CD4-positive, alpha-beta T cell treated with Interleukin-15 for 4 hours (primary cell): ENCODE data around the gene ASTN2.

Experiments
- DNase-seq: peaks from one replicate; pipeline ENCODE4 v3.0.0-alpha.2; 2020; ENCODE audit warnings: low spot score

ASTN2 gene

DNA sequence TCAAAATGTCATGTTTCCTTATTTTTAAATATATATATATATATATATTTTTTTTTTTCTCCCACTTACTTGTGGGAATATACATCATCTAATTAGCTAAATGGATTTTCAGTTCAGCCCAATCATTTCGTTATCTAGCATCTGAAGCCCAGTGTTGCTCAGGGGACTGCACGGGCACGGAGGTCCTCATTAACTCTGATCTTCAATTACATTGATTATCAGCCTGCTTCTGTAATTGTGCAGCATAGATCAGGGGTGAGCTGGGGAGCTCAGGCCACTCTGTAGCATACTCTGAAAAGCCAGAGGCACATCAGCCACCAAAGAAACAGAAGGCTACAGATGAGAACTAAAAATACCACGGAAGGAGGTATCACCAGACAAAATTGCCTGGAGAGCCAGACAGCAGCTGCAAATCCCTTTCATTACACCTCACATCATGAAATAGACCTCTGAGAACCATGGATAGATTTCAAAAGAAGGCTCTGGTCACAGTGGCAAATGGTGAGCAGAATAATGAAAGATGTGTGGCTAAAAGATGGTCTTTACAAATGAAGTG lies 401.3 kb downstream of the ASTN2 start:
- DNase-seq = no peak

DNA sequence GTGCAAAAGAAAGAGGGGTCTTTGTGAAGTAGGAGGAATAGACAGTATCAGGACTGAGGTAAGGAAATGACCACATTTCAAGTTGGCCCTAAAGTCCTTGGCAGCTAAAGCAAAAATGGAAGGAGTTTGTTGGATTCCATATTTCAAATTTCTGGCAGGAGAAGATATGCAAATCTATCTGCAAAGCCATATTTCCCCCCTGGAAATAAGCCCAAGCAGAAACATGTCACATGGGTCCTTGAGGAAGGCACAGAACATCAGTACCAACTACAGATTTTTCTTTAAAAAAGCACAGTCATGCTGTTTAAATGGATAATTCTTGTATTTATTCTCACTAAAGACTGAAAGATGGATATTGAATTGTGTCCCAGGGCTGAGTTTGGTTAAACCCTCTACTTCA lies 404.8 kb downstream of the ASTN2 start:
- DNase-seq = no peak

DNA sequence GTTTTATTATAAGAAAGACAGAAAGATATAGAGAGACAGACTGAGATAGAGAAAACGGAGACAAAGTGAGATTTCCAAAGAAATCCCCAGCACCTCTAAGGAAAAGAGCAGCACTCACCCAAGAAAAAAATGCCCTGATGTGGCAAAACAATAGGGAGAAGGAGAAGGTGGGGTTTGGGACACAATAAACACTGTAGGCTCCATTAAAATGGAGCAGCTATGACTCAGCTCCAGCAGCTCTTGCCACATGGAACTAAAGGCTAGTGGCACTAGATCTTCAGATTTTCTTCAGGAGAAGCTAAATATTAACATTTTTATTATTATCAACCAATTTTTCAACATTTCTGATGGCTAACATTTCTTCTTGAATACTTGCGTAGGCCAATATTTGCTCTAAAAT lies 406.0 kb downstream of the ASTN2 start:
- no peak for DNase-seq

DNA sequence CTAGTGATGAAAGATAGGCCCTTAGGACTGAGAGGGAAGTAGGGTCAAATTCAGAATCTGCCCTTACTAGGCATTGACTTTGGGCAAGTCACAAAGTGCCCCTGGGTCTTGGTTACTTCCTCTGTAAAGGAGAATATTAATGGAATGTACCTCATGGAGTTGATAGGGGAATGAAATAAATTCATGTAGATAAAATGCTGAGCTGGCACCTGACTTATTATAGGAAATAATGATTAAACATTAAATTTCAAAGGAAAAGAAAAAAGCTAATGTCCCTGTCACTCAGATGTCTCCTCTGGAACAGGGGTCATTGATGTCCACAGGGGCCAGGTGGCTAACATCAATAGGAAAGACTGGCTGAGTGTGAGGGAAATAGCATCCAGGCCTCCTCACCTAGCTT lies 406.4 kb downstream of the ASTN2 start:
- no peak for DNase-seq

DNA sequence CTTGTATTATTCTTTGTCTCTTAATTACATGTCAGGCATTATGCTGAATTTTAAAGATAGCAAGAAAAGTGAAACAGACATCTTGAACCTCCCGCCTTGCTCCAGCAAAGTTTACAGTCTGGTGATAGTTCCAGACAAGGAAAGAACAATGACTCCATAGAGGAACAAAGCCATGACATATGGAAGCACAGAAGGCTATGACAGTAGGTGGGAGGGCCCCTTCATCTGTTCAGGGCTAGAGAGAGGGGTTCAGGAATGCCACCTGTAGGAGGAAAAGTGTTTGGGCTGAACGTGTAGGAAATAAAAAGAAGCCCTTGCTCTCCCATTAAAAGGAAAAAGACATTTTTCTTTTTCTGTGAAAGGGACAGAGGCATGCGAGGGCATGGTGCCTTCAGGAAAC lies 412.2 kb downstream of the ASTN2 start:
- DNase-seq = no peak

DNA sequence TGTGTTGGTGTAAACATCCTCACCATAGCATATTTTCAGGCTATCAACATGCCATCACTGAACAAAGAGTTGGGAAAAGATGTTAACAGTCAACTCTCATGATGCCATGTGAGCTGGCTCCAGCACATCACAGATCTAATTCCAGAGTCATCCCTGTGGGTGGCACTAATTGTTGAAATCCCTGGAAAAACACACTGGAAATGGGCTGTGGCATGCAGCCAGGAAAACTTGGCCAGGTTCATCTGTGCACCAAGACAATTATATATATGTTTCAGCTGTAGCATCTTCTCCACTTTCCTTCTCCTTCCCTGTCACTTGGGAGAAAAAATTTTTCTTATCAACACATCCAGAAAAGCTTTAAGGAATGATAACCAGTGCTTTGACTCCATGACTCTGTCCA lies 414.0 kb downstream of the ASTN2 start:
- DNase-seq = no peak

DNA sequence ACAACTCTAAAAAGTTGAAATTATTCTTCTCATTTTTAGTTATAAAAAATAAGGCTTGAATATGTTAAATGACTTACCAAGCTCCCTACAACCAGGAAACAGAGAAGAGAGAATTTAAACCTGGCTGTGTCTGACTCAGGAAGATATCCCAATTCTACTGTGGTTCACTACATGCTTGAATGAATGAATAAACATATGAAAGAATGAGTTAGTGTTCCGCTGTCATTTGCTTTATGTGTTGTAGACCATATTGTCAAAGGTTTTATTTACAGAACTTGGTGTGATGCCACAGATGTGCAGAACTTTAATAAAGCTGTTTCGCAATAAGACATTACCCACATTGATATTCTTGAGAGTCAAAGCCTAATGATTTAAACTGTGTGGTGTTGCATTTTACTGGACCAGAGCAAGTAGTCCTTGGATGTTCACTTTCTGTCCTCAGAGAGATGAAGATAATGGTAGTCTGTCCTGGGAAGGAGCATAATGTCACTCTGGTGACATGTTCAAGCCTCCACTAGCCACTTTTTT lies 414.6 kb downstream of the ASTN2 start:
- no peak for DNase-seq

DNA sequence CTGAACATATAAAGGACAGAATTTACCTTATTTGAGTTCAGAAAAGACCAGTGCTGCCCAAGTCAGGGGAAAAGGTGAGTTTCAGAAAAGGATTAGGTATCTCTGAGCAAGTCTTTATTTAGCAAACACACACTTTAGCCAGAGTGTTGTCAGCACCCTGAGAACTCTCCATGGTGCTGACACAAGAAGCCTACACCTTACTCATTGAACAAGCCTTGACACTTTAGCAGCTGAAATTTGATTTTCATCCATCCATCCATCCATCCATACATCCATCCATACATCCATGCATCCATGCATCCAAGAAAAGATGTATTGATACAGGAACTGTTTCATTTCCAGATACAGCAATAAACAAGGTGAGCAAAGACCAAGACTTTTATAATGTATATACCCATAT lies 416.6 kb downstream of the ASTN2 start:
- no peak for DNase-seq

DNA sequence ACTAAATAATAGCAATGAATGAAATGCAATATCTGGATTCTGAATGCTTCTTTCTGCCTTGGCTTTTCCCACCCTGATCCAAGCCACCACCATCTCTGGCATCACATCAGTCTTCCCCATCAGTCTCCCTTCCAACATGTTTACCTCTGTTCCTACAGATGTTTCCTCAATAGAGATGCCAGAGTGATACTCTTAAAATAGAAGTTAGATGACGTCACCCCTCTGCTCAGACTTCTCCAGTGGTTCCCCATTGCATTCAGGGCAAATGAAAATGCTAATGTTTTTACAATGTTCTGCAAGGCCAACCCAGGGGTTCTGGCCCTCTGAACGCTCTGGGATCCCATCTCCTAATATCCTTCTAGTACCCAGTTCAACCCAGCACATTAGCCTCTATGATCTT lies 422.0 kb downstream of the ASTN2 start:
- DNase-seq = no peak

DNA sequence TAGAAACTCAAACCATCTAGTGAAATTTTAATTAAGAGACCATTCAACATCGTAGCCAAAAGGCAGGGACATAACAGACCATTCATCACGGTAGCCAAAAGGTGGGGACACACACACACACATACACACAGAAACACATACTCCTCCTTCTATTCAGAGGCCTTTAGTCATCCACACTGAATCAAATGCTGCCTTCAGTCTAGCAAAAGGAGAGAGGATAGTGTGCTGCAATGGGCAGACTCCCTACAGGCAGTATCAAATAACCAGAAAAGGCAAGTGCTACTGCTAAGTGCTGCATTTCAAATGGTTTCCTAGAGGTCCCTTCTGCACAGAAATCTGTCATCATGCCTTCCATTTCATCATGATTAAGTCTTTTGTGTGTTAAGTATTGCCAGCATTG lies 423.8 kb downstream of the ASTN2 start:
- DNase-seq = no peak

DNA sequence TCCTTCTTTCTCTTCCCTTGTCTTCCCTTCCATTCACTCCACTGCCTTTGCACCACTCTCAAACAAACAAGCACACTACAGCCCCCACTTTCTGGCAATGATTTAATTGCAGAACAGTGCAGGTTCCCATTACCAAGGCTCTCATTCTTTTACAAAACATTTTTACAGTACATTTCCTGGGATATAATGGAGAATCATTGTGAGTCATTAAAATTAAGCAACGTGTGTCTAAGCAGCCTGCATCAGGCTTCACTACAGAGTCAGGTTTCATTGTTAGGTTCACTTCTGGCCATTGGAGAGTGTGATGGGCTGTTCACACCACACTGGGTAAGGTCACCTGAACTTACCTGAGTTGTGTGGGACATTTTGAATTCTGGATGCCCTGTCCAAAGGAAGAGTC lies 424.3 kb downstream of the ASTN2 start:
- no peak for DNase-seq

DNA sequence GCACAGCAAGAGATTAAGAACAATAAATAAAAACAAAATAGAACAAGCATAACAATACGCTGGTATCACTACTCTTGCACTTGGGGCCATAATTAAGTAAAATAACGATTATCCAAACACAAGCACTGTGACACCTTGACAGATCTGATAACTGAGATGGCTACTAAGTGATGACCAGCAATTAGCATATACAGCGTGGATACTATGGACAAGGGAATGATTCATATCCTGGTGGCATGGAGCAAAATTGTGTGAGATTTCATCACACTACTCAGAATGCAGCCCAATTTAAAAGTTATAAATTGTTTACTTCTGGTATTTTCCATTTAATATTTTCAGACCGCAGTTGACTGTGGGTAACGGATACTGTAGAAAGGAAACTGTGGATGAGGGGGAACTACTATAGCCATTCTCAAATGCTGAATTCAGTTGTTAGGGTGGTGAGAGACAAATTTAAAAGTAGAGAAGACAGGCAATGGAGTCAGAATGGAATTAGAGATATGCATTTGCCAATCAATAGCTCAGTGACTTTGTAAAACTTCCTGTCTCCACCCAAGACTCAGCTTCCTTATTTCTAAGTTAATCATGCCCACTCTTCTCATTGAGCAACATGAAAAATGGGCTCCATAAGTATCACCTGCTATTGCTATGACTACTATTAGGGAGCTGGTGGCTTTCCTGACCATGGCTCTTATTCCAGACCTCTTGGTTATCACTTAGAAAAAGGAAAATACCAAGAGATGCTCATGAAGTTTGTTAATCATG lies 427.0 kb downstream of the ASTN2 start:
- no peak for DNase-seq

DNA sequence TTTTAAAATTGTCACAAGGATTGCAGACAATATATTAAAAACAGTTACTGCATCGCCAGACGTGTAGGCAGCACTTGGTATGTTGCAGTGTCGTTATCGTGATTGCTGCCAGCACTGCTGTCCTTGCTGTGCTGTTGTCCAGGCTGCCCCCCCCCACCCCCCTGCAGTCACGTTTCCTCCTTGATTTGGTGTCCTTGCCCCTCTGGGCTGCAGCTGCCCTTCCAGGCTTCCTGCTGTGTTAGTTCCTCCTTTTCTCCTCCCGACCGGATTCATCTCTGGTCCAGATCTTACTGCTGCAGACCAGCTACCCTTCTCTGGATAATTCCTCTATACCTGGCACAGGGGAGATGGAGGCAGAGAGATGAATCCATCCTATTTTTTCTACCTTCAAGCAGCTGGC lies 428.8 kb downstream of the ASTN2 start:
- DNase-seq = no peak

DNA sequence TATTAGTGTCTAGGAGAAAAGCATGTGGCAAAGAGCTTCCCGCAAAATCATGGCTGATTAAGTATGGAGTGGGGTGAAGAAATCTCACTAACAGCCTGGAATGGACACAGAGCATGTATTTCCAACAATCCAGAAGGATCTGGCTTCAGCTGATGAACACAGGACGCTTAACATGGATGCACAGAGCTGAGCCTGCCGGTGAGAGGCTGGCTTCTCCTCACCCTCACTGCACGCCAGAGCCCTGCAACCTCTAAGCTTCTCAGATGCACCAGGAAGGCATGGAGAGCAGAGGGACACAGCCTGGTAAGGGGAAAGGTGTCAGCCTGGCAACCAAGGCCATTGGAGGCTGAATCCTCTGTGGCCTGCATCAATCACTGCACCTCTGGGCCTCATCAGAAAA lies 429.3 kb downstream of the ASTN2 start:
- no peak for DNase-seq

DNA sequence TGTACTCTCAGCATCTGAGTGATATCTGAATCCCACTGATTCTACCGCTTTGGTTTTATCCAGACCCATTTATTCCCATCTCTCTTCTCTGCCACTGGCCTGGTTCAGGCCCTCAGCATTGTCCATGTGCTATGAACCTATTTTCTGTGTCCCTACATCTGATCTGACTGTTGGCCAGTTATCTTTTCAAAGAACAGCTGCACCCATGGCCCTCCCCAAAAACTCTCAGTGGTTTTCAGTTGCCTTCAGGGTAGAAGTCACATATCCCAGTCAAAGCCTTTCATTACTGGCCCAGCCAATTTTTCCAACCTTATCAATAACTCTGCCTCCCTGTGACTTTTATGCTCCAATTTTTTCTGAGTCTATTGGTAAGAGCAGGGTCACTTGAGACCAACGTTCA lies 430.7 kb downstream of the ASTN2 start:
- no peak for DNase-seq

DNA sequence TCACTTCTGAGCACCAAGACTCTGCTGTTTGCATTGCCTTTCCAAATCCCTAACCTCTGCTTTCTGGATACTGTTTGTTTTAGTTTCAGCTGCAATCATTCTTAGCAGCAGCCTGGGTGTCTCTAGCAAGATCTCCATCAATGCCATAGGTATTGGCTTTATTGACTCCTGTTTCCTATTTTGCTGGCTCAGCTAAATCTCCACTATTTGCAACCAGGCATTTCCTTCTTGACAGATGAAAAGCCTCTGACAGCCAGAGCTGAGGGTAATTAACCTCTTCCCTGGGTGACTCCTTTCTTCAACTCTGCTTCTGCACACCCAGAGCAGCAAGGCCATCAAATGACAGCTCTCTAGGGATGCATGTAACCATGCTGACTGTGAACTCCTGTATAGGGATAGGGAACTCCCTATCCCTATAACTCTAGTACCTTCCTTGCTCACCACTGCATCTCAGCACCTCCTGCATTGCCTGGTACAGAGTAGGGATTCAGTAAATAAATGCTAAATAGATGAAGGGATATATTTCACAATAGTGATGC lies 434.2 kb downstream of the ASTN2 start:
- no peak for DNase-seq

DNA sequence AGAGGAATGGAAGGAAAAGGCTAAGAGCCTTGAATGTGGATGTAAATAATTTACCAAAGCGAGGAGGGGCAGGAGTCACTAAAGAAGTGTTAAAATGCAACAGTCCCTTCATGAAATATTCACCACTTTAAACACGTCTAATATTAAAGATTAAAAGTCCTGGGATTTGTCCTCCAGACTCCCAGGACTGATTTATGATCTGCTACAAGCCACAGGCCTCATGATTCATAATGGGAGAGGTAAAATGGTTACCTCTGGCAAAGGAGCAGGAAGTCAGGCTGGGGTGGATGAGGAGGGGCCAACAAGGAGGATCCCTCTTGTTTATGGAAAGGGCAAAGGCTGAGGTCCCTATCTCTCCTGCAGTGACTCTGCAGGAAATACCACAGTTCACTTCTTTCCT lies 435.4 kb downstream of the ASTN2 start:
- no peak for DNase-seq

DNA sequence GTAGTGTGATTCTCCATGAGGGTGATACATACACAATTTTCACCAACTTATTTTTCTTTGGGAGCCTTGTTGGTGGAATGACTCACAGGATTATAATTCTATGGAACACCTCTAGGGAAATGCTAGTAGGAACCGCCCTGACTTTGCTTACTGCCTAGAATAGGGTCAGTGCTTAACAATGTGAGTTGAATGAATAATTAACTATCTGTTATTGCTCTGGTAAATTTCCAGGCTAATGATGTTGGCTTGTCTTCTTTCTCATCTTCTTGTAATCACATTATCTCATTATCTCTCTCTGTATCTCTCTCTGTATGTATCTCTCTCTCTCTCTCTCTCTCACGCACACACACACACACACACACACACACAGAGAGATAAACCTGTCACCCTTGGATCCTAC lies 436.7 kb downstream of the ASTN2 start:
- no peak for DNase-seq

DNA sequence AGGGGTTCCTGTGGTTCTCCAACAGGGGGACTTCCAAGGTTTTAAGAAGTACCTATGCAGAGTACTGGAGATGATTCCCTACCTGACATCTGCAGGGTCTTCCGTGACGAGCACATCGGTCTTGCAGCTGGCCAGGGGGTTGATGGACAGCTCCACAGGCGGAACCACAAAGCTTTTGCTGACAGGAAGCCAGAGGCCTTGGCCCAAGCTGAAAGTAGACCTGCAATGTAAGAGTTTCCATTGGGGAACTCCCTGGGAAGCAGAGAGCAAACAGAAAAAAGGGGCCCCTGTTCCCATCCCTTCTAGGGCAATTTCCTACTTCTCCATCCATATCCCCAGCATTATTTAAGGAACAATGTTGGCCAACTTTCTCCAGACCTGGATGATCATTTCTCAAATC lies 439.7 kb downstream of the ASTN2 start:
- no peak for DNase-seq

DNA sequence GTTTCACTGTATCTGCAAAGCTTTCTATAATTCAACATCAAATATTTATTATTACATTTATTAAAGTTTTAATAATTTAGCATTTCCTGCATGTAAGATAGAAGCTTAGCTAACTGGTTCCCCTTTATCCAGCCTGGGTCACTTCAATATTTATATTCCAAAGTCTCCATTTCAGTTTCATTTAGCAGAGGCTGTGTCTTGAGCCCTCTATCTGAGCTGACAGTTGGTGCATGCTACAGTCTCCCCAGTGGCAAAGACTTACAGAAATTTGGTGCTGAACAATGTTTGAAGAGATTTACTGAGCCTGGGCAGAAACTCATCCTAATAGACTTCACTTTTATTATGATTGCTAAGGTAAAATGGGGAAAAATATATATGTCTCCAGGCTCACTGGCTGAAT lies 448.7 kb downstream of the ASTN2 start:
- no peak for DNase-seq

DNA sequence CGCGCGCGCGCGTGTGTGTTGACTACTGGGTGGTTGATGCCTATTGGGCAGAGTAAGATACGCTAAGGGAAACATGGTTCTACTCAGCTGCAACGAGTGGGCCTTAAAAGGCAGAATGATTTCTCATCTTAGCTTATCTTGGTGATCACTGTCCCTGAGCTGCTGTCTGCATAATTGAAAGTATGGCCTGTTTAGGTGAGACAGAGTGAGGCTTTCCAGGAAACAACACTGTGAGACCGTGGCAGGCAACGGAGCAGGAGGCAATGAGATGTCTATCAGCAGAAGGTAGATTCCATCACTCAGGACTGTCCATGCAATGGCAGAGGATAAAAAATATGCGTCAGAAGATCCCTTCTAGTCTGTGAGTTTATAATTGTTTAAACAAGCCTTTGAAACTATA lies 450.6 kb downstream of the ASTN2 start:
- no peak for DNase-seq

DNA sequence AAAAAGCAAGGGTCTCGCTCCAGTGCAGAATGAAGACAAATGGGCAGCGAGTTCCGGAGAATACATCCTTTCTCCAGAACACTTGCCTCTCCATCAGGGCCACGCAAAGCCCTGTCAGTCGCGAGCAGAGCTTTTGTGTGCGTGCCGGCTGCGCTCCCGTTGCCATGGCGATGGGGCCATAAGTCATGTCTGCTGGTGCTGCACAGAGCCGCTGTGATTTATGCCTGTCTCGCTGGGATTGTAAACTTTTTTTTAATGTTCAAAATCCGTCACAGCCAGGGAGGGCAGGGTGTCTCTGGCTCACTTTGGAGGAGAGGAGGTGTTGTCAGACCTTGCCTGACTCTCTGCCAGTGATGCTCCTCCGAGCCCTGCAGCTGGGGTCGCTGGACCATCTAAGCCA lies 455.0 kb downstream of the ASTN2 start:
- DNase-seq = no peak

DNA sequence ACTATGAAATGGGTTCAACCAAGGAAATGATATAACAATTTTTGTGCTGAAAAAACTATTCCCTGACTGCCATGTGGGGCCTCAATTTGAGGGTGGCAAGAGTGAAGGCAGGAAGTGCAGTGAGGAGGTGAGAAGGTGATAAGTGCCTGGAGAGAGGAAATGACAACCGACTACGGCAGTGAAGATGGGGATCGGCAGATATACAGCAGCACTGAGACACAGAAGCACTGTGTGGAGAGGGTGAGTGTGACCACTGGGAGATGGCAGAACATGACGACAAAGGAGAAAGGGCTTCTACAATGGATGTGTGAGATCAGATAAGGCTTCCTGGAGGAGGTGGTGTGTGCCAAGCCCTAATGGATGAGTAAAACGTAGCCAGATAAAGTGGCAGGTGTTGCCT lies 456.0 kb downstream of the ASTN2 start:
- DNase-seq = no peak

DNA sequence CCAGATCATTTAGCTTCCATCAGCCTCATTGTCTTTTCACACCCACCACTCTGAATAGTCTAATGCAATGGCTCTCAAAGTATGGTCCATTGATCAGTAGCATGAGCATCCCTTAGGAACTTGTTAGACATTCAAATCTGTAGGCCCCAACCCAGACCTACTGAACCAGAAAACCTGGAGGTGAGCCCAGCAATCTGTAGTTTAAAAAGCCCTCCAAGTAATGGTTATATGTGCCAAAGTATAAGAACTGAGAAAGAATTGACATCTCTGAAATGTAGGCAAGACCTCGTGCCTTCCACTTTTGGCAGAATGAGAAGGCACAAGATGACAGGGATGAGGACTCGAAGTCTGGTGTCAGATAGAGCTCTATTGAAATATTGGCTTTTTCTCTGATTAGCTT lies 460.1 kb downstream of the ASTN2 start:
- no peak for DNase-seq
